ENCODE results near the gene STX16. TPM values are rescaled to one million over a fixed set of nuclear protein-coding genes. Genes with fewer than 3 reads are reported as not detected.

STX16 gene
- total RNA-seq, 1 experiment from 2014 or later, result 58.3 TPM

DNA sequence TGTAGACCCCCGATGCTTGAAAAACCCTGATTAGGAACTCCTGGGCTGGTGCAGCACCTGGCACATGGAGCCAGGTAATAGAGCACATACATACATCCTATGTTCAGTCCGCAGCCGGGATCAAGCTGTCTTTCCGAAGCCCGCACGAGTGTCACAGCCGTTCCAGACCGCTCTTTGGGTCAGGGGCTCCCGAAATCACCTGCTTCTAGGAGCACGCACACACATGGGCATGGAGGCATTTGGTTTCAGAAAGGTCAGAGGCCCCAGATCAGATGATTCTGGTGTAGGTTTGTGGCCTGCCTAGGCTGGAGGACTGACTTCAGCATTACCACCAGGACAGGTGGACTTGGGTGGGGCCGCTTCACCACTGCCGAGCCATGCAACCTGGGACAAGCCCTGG, 42.1 kb upstream of the STX16 start:
- Histone ChIP-seq H3K27ac (ENCODE audit: low read length) (no peak overlapping the region), H3K9me2 (replicated peaks; ENCODE audit: insufficient read depth, low read length) (no peaks in the 10 kb centered on the region), H3K27me3 (ENCODE audit: low read length) (no peaks in the 10 kb centered on the region), H3K4me2 (ENCODE audit: low read depth, low read length, poor library complexity, severe bottlenecking) (no peak overlapping the region), H3K79me2 (ENCODE audit: low read length) (no peaks in the 10 kb centered on the region), H3K9me3 (ENCODE audit: low read length) (no peaks in the 10 kb centered on the region), H2AFZ (ENCODE audit: low read length) (no peak overlapping the region), H4K20me1 (ENCODE audit: insufficient read depth, low read depth, low read length) (no peaks in the 10 kb centered on the region), H3K4me3 (ENCODE audit: low read length) (no peak overlapping the region), H3K36me3 (ENCODE audit: insufficient read depth, low read length) (no peaks in the 10 kb centered on the region), H3K4me1 (ENCODE audit: low read length) (no peaks in the 10 kb centered on the region), H3K9ac (ENCODE audit: low read length) (no peak overlapping the region)
- DNase-seq, result no peak

DNA sequence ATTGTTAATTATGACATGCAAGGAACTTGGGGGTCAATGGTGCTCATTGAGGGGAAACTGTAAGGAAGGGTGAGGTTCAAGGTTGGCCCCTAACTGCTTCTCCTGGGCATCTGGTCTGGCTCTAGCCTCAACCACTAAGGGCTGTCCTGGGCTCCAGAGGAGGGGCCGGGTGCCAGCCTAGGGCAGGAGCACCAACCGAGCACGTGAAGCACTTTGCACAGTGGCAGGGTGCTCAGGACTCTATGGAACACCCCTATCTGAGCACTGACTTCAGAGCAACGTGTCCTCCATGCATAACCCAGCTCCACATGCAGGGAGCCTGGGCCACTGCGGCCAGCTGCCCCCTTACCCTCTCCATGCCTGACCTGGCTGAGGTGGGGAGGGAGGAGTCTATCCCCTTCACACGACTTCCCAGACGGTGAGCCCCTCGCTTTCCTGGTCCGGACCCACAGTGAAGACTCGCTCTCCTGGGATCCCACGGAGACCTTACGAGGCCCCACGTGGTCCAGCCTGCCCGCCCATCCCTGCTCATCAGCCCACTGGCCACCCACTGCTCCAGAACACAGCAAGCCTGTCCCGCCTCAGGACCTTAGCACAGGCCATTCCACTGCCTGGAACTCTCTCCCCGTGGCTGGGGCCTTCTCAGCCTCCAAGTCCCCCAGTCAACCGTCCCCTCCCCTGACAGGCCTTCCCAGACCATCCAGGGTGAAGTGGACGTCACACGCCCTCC, 40.8 kb upstream of the STX16 start:
- no peak overlapping the region for H3K4me3 ChIP-seq (ENCODE audit: low read length)
- no peak overlapping the region for H3K4me2 ChIP-seq (ENCODE audit: low read depth, low read length, poor library complexity, severe bottlenecking)

DNA sequence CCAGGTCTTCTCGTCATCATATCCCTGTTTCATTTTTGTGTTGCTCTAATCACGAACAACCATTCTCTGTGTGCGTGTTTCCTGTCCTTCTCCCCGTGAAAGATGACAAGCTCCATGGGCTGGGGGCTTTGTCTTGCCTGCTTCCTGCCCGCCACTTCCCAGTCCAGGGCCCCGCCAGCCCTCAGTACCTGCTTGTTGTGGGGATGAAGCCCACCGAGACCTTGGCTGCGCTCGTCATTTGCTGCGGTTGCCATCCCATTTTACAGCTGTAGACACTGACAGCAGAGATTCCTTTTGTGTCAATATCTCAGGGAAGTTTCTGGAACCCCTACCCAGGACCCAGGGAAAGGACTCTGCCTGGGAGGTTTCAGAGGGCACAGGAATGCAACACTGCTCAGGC, 40.3 kb upstream of the STX16 start:
- Histone ChIP-seq H3K4me3 (ENCODE audit: low read length) (no peak overlapping the region), H3K4me1 (ENCODE audit: low read length) (no peaks in the 10 kb centered on the region), H3K4me2 (ENCODE audit: low read depth, low read length, poor library complexity, severe bottlenecking) (no peak overlapping the region), H3K27ac (ENCODE audit: low read length) (no peak overlapping the region), H4K20me1 (ENCODE audit: insufficient read depth, low read depth, low read length) (no peaks in the 10 kb centered on the region), H3K27me3 (ENCODE audit: low read length) (no peaks in the 10 kb centered on the region), H3K36me3 (ENCODE audit: insufficient read depth, low read length) (no peaks in the 10 kb centered on the region), H2AFZ (ENCODE audit: low read length) (no peak overlapping the region), H3K9ac (ENCODE audit: low read length) (no peak overlapping the region), H3K79me2 (ENCODE audit: low read length) (no peaks in the 10 kb centered on the region), H3K9me3 (ENCODE audit: low read length) (no peaks in the 10 kb centered on the region), H3K9me2 (replicated peaks; ENCODE audit: insufficient read depth, low read length) (no peaks in the 10 kb centered on the region)
- no peak for DNase-seq

More for the DNA sequence above, 40.8 kb upstream of the STX16 start:
- no peaks in the 10 kb centered on the region for H3K4me1 ChIP-seq (ENCODE audit: low read length)
- H3K27ac ChIP-seq (ENCODE audit: low read length), result no peak overlapping the region
- no peaks in the 10 kb centered on the region for H3K36me3 ChIP-seq (ENCODE audit: insufficient read depth, low read length)
- H2AFZ ChIP-seq (ENCODE audit: low read length), result no peak overlapping the region
- no peaks in the 10 kb centered on the region for H4K20me1 ChIP-seq (ENCODE audit: insufficient read depth, low read depth, low read length)
- H3K27me3 ChIP-seq (ENCODE audit: low read length), result no peaks in the 10 kb centered on the region
- H3K9me2 ChIP-seq (replicated peaks; ENCODE audit: insufficient read depth, low read length), result no peaks in the 10 kb centered on the region
- no peaks in the 10 kb centered on the region for H3K79me2 ChIP-seq (ENCODE audit: low read length)
- H3K9ac ChIP-seq (ENCODE audit: low read length), result no peak overlapping the region
- no peaks in the 10 kb centered on the region for H3K9me3 ChIP-seq (ENCODE audit: low read length)
- DNase-seq, result no peak

DNA sequence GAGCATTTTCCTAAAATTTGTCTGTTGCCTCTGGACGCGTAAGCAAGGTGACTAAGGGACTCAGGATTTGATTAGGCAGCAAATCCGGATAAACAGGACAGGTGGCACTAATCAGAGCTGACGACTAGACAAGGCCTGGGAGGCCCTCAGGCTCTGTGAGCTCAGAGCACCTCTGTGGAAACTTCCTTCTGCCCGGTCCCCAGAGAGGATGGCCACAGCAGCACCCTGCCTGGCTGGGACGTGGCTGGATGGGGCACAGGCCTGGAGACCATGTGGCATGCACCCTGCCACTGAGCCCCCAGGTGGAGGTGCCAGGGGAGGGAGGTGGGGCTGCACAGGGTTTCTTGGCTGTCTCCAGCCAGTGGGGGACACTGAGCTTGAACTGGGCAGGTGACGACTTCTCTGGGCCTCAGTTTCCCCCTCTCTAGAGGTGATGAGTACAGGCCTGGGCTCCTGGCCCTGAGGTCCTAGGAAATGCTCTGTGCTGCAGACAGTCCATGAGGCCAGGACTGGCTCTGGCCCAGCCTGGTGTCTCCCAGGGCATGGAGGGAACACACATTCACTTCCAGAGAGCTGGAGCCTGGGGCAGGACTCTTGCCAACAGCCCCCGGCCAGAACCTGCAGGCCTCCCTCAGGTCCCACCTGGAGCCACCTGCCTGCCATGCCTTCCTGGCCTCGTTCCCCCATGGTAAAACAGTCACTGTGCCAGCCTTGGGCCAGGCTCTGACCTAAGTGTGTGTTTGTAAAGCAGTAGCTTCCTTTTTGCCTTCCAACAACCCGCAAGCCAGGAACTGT, 39.6 kb upstream of the STX16 start:
- H3K36me3 ChIP-seq (ENCODE audit: insufficient read depth, low read length), result no peaks in the 10 kb centered on the region
- H3K79me2 ChIP-seq (ENCODE audit: low read length), result no peaks in the 10 kb centered on the region
- H2AFZ ChIP-seq (ENCODE audit: low read length), result no peak overlapping the region
- H3K9me3 ChIP-seq (ENCODE audit: low read length), result no peaks in the 10 kb centered on the region
- no peaks in the 10 kb centered on the region for H4K20me1 ChIP-seq (ENCODE audit: insufficient read depth, low read depth, low read length)
- no peak for DNase-seq
- no peak overlapping the region for H3K9ac ChIP-seq (ENCODE audit: low read length)
- no peaks in the 10 kb centered on the region for H3K27me3 ChIP-seq (ENCODE audit: low read length)
- H3K27ac ChIP-seq (ENCODE audit: low read length), result no peak overlapping the region
- H3K9me2 ChIP-seq (replicated peaks; ENCODE audit: insufficient read depth, low read length), result no peaks in the 10 kb centered on the region
- H3K4me1 ChIP-seq (ENCODE audit: low read length), result no peaks in the 10 kb centered on the region
- no peak overlapping the region for H3K4me2 ChIP-seq (ENCODE audit: low read depth, low read length, poor library complexity, severe bottlenecking)
- no peak overlapping the region for H3K4me3 ChIP-seq (ENCODE audit: low read length)

DNA sequence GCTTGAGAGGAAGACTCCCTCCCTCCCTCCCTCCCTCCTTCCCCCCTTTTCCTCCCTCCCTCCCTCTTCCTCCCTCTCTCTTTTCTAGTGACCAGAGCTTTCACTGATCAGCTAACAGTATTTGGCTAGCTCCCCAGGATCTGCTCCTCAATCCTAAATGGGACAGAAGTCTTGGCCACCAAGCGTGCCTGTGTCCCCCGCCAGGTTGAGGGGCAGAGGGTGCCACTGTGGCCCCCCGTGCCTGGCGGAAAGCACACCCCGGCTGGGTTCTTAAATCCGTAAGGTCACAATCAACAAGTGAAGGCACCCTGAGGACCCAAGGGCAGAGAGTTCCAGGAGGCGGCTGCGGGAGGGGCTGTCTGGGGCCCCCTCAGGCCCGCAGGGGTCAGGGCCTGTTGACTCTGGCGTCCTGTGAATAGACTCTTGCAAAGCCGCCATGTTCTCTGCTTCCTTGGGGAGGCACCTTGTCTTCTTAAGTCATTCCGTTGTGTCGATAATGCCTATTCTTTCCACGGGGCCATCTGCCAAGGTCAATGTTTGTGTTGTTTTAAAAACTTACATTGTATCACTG, 38.9 kb upstream of the STX16 start:
- no peaks in the 10 kb centered on the region for H3K36me3 ChIP-seq (ENCODE audit: insufficient read depth, low read length)
- H3K4me2 ChIP-seq (ENCODE audit: low read depth, low read length, poor library complexity, severe bottlenecking), result no peak overlapping the region

DNA sequence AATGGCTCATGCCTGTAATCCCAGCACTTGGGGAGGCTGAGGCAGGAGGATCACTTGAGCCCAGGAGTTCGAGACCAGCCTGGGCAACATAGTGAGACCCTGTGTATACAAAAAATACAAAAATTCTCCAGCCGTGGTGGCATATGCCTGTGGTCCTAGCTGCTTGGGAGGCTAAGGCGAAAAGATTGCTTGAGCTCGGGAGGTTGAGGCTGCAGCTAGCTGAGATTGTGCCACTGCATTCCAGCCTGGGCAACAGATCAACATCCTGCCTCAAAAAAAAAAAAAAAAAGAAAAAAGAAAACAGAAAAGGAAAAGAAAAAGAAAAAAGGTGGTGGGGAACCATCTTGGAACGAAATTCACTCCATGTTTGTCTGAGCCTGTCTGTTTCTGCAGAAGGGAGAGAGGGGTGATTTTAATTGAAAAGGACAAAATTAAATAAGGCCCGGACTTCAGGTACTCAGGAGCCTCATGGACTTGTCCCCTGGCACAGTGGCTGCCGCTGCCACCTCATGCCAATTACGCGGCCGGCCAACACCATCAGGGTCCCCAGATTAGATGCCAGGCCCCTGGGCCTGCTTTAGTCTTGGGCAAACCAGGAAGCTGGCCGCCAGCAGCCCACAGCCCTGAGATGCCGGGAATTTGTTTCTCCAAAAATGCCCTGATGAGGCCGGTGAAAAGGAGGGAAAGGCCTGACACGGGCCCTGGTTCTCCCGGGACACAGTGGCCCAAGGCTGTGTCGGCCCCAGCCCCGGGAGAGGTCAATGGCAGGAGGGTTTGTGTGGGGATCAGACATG, 37.8 kb upstream of the STX16 start:
- no peak for DNase-seq

More for the DNA sequence above, 38.9 kb upstream of the STX16 start:
- Histone ChIP-seq H3K4me1 (ENCODE audit: low read length) (no peaks in the 10 kb centered on the region), H3K9me3 (ENCODE audit: low read length) (no peaks in the 10 kb centered on the region), H3K9me2 (replicated peaks; ENCODE audit: insufficient read depth, low read length) (no peaks in the 10 kb centered on the region), H3K27me3 (ENCODE audit: low read length) (no peaks in the 10 kb centered on the region), H3K4me3 (ENCODE audit: low read length) (no peak overlapping the region), H3K79me2 (ENCODE audit: low read length) (no peaks in the 10 kb centered on the region), H3K9ac (ENCODE audit: low read length) (no peak overlapping the region), H2AFZ (ENCODE audit: low read length) (no peak overlapping the region), H3K27ac (ENCODE audit: low read length) (no peak overlapping the region), H4K20me1 (ENCODE audit: insufficient read depth, low read depth, low read length) (no peaks in the 10 kb centered on the region)
- DNase-seq, result no peak

DNA sequence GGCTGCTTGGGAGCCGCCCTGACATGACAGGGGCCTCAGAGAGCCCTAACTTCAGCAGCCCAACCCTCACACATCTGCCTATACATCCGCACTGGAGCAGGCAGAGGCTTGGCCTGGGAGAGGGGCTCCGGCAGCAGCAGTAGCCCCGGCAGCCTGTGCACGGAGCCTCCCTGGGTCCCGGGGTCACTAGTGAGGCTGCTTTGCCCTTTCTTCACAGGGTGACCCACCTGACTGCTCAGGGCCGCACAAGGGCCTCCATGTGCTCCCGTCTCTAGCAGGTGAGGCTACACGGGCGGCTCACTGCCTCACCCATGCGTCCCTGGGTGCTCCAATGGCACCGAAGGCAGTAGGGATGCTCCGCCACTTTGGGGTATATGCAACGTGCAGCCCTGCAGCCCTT, 36.7 kb upstream of the STX16 start:
- Histone ChIP-seq H3K27me3 (ENCODE audit: low read length) (no peaks in the 10 kb centered on the region), H4K20me1 (ENCODE audit: insufficient read depth, low read depth, low read length) (no peaks in the 10 kb centered on the region), H3K79me2 (ENCODE audit: low read length) (no peaks in the 10 kb centered on the region), H3K9me2 (replicated peaks; ENCODE audit: insufficient read depth, low read length) (no peaks in the 10 kb centered on the region), H3K9me3 (ENCODE audit: low read length) (no peaks in the 10 kb centered on the region), H2AFZ (ENCODE audit: low read length) (no peak overlapping the region), H3K9ac (ENCODE audit: low read length) (no peak overlapping the region), H3K4me1 (ENCODE audit: low read length) (no peaks in the 10 kb centered on the region), H3K27ac (ENCODE audit: low read length) (no peak overlapping the region), H3K36me3 (ENCODE audit: insufficient read depth, low read length) (no peaks in the 10 kb centered on the region), H3K4me3 (ENCODE audit: low read length) (no peak overlapping the region), H3K4me2 (ENCODE audit: low read depth, low read length, poor library complexity, severe bottlenecking) (no peak overlapping the region)
- no peak for DNase-seq

More for the DNA sequence above, 37.8 kb upstream of the STX16 start:
- no peak overlapping the region for H2AFZ ChIP-seq (ENCODE audit: low read length)
- no peak overlapping the region for H3K9ac ChIP-seq (ENCODE audit: low read length)
- H3K4me1 ChIP-seq (ENCODE audit: low read length), result no peaks in the 10 kb centered on the region
- H3K9me3 ChIP-seq (ENCODE audit: low read length), result no peaks in the 10 kb centered on the region
- no peaks in the 10 kb centered on the region for H3K36me3 ChIP-seq (ENCODE audit: insufficient read depth, low read length)
- no peaks in the 10 kb centered on the region for H3K79me2 ChIP-seq (ENCODE audit: low read length)
- H3K4me3 ChIP-seq (ENCODE audit: low read length), result no peak overlapping the region
- H3K9me2 ChIP-seq (replicated peaks; ENCODE audit: insufficient read depth, low read length), result no peaks in the 10 kb centered on the region
- no peak overlapping the region for H3K4me2 ChIP-seq (ENCODE audit: low read depth, low read length, poor library complexity, severe bottlenecking)
- H3K27ac ChIP-seq (ENCODE audit: low read length), result no peak overlapping the region
- no peaks in the 10 kb centered on the region for H3K27me3 ChIP-seq (ENCODE audit: low read length)
- H4K20me1 ChIP-seq (ENCODE audit: insufficient read depth, low read depth, low read length), result no peaks in the 10 kb centered on the region

Data from Karpas-422 (cell line).